SK-N-SH (cell line): ENCODE measurements around the gene TANC1. TPM values are rescaled to one million over a fixed set of nuclear protein-coding genes. Genes with fewer than 3 reads are reported as not detected.

Source experiments
- CTCF ChIA-PET: fragments of 300-600, 350-600 bp; formaldehyde crosslinking; extraction: SDS; loops from one replicate; lab custom pipeline; 2021; lab: Yijun Ruan, JAX
- POLR2A ChIA-PET: fragments of 350-600 bp; sonication (Branson Sonifier 250); formaldehyde crosslinking; extraction: SDS; loops from one replicate; lab custom pipeline; 2020; ENCODE audit warnings: antibody characterized with exemption, inconsistent platforms; lab: Yijun Ruan, JAX
- DNase-seq: peaks from one replicate; pipeline ENCODE4 v3.0.0; 2012
- H2AFZ ChIP-seq: fragments of 200-600 bp; sonication (generic); 2 replicates; pipeline ENCODE4 v1.8.1; 2016; ENCODE audit warnings: antibody characterized with exemption, mild to moderate bottlenecking, low read depth
- H3F3A ChIP-seq: fragments of 200-600 bp; sonication (generic); replicated peaks from 2 replicates; pipeline ENCODE3; 2016; ENCODE audit warnings: antibody characterized with exemption, mild to moderate bottlenecking; ENCODE audit not compliant: insufficient read depth
- H3K27ac ChIP-seq, 2 experiments: fragments of 200-500 bp in 1 of 2; fragments of 200-600 bp in 1 of 2; sonication (Bioruptor generic) in 1 of 2; sonication (generic), shearing (Covaris generic) in 1 of 2; 2 replicates each; pipeline versions ENCODE4 v1.5.1 to v1.6.1; 2014 to 2016; ENCODE audit warnings: low read depth in 2 of 2, inconsistent platforms in 1 of 2, low read length in 1 of 2, mild to moderate bottlenecking in 1 of 2, mixed read lengths in 1 of 2
- H3K27me3 ChIP-seq: fragments of 200-600 bp; sonication (generic), shearing (Covaris generic); 2 replicates; pipeline ENCODE4 v1.6.1; 2016; ENCODE audit warnings: mixed run types; ENCODE audit not compliant: insufficient read depth
- H3K36me3 ChIP-seq, 2 experiments: fragments of 200-500 bp in 1 of 2; fragments of 200-600 bp in 1 of 2; sonication (Bioruptor generic) in 1 of 2; sonication (generic) in 1 of 2; replicated peaks in 1 of 2; 2 replicates each; pipeline versions ENCODE3 to v1.5.1; 2014 to 2016; ENCODE audit warnings: low read length in 1 of 2, mild to moderate bottlenecking in 1 of 2; ENCODE audit not compliant: insufficient read depth in 2 of 2, control insufficient read depth in 1 of 2
- H3K4me1 ChIP-seq, 2 experiments: fragments of 200-500 bp in 1 of 2; fragments of 200-600 bp in 1 of 2; sonication (Bioruptor generic) in 1 of 2; sonication (generic), shearing (Covaris generic) in 1 of 2; 2 replicates each; pipeline versions ENCODE4 v1.5.1 to v1.6.1; 2014 to 2016; ENCODE audit warnings: low read depth in 1 of 2, low read length in 1 of 2, mixed run types in 1 of 2; ENCODE audit not compliant: insufficient read depth in 2 of 2, control insufficient read depth in 1 of 2
- H3K4me2 ChIP-seq: fragments of 200-600 bp; sonication (generic), shearing (Covaris generic); 2 replicates; pipeline ENCODE4 v1.6.1; 2017; ENCODE audit warnings: mixed run types
- H3K4me3 ChIP-seq, 2 experiments: fragments of 200-500 bp in 1 of 2; fragments of 200-600 bp in 1 of 2; sonication (Bioruptor generic) in 1 of 2; sonication (generic), shearing (Covaris generic) in 1 of 2; 2 replicates each; pipeline versions ENCODE4 v1.5.1 to v1.8.1; 2014 to 2016; ENCODE audit warnings: low read depth in 2 of 2, inconsistent platforms in 1 of 2, low read length in 1 of 2, mild to moderate bottlenecking in 1 of 2, mixed read lengths in 1 of 2, moderate library complexity in 1 of 2
- H3K79me2 ChIP-seq: fragments of 200-600 bp; sonication (generic); 2 replicates; pipeline ENCODE4 v1.8.1; 2017; ENCODE audit warnings: mild to moderate bottlenecking; ENCODE audit not compliant: insufficient read depth
- H3K9ac ChIP-seq: fragments of 200-600 bp; sonication (generic); 2 replicates; pipeline ENCODE4 v1.6.1; 2017; ENCODE audit warnings: mixed run types
- H3K9me2 ChIP-seq: fragments of 200-600 bp; sonication (generic); 2 replicates; pipeline ENCODE4 v1.6.1; 2017; ENCODE audit warnings: mixed run types
- H3K9me3 ChIP-seq: fragments of 200-600 bp; sonication (generic); 2 replicates; pipeline ENCODE4 v1.6.1; 2017; ENCODE audit warnings: mixed run types, mild to moderate bottlenecking, moderate library complexity
- H4K20me1 ChIP-seq: fragments of 200-600 bp; sonication (generic); 2 replicates; pipeline ENCODE4 v1.6.1; 2017; ENCODE audit warnings: mild to moderate bottlenecking, mixed run types; ENCODE audit not compliant: insufficient read depth
- CHD2 ChIP-seq: fragments of 150-350 bp; IDR thresholded peaks from 2 replicates; pipeline ENCODE4 v1.6.1; 2018; ENCODE audit warnings: low read length; ENCODE audit not compliant: partially characterized antibody
- ELF1 ChIP-seq: IDR thresholded peaks from 2 replicates; pipeline ENCODE4 v1.4.0; 2012
- EZH2phosphoT487 ChIP-seq: fragments of 200-600 bp; sonication (generic); IDR thresholded peaks from 2 replicates; pipeline ENCODE4 v1.6.1; 2017; ENCODE audit warnings: low read depth, mixed run types, mild to moderate bottlenecking, antibody characterized with exemption, moderate library complexity, borderline replicate concordance
- FOXJ3 ChIP-seq: sonication (generic); formaldehyde crosslinking; IDR thresholded peaks from 2 replicates; pipeline ENCODE4 v1.5.1; 2020; ENCODE audit warnings: mild to moderate bottlenecking, missing genetic modification reagents
- FOXM1 ChIP-seq: IDR thresholded peaks from 2 replicates; pipeline ENCODE4 v1.4.0; 2012; ENCODE audit warnings: low read depth, mild to moderate bottlenecking
- JUND ChIP-seq: IDR thresholded peaks from 2 replicates; pipeline ENCODE4 v1.4.0; 2012
- MEF2A ChIP-seq: IDR thresholded peaks from 2 replicates; pipeline ENCODE4 v1.4.0; 2012; ENCODE audit warnings: low read depth, borderline replicate concordance
- RAD21 ChIP-seq: IDR thresholded peaks from 2 replicates; pipeline ENCODE4 v1.6.1; 2012; ENCODE audit warnings: mild to moderate bottlenecking, low read length
- RFX5 ChIP-seq: IDR thresholded peaks from 2 replicates; pipeline ENCODE4 v1.6.1; 2012; ENCODE audit warnings: mild to moderate bottlenecking, improper control_type of control experiment, low read length
- SIN3A ChIP-seq: IDR thresholded peaks from 2 replicates; pipeline ENCODE4 v1.6.1; 2012; ENCODE audit warnings: low read depth, mild to moderate bottlenecking, low read length, moderate library complexity, borderline replicate concordance
- SMC3 ChIP-seq: IDR thresholded peaks from 2 replicates; pipeline ENCODE4 v1.6.1; 2012; ENCODE audit warnings: low read depth, low read length, improper control_type of control experiment
- TAF1 ChIP-seq: IDR thresholded peaks from 2 replicates; pipeline ENCODE4 v1.6.1; 2012; ENCODE audit warnings: low read depth, mild to moderate bottlenecking, low read length, moderate library complexity, borderline replicate concordance
- YY1 ChIP-seq: IDR thresholded peaks from 2 replicates; pipeline ENCODE4 v1.4.0; 2012; ENCODE audit warnings: low read depth, mild to moderate bottlenecking
- WGBS: methylation state at CpG from one replicate; pipeline ENCODE4 v1.1.6; 2017; ENCODE audit warnings: low lambda C conversion rate; 5-methylcytosine and 5-hydroxymethylcytosine counted together
- polyA plus RNA-seq, 3 experiments: library from polyadenylated mRNA; depleted of rRNA; stranded (reverse); fragments of >200 nt; gene quantifications; 2 replicates each; pipeline ENCODE4 v1.2.3, GENCODE V29; 2012
- TF ChIP-seq, protein P1 (sequence below): fragments of 200-600 bp; sonication (generic); IDR thresholded peaks from 2 replicates; pipeline ENCODE4 v1.6.1; 2017; ENCODE audit warnings: antibody characterized with exemption, mild to moderate bottlenecking, moderate library complexity
- TF ChIP-seq, protein P2 (sequence below): fragments of 150-350 bp; IDR thresholded peaks from 2 replicates; pipeline ENCODE4 v1.6.1; 2017; ENCODE audit warnings: antibody characterized with exemption, low read length, low read depth, borderline replicate concordance
- TF ChIP-seq, protein P3 (sequence below): IDR thresholded peaks from 2 replicates; pipeline ENCODE4 v1.6.1; 2012; ENCODE audit warnings: mild to moderate bottlenecking, low read depth, low read length, moderate library complexity
- TF ChIP-seq, protein P4 (sequence below): IDR thresholded peaks from 2 replicates; pipeline ENCODE4 v1.4.0; 2012; ENCODE audit warnings: low read depth
- TF ChIP-seq, protein P5 (sequence below): IDR thresholded peaks from 2 replicates; pipeline ENCODE4; 2012
- TF ChIP-seq, protein P6 (sequence below): fragments of 150-350 bp; IDR thresholded peaks from 2 replicates; pipeline ENCODE4 v1.6.1; 2016; ENCODE audit warnings: mild to moderate bottlenecking, low read depth, low read length

Gene TANC1
- polyA plus RNA-seq, 1 of the 3 experiments (the other 2 are of a cell fraction) = 19.2 TPM

DNA sequence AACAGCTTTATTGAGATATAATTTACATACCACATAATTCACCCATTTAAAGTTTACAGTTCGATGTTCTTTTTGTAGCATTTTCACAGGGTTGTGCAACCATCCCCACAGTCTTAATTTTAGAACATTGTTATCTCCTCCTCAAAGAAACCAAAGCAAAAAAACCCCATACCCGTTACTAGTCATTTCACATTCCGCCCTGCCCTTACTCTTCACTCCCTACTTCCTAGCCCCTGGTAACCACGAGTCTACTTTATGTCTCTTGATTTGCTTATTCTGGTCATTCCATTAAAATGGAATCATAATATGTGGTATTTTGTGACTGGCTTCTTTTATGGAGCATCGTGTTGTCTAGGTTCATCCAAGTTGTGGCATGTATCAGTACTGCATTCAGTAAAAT lies 137.7 kb downstream of the TANC1 start:
- Histone ChIP-seq H4K20me1 (no peaks in the 10 kb centered on the region), H3K9me3 (no peaks in the 10 kb centered on the region), H3K9me2 (no peaks in the 10 kb centered on the region), H3K27me3 (no peaks in the 10 kb centered on the region), H2AFZ (no peak overlapping the region), H3K36me3 (peaks cover 0 to 7% of the 10 kb centered on the region in 2 experiments), H3K27ac (no peak overlapping the region), H3F3A (peaks cover 8% of the 10 kb centered on the region), H3K4me3 (no peak overlapping the region), H3K79me2 (peaks cover 12% of the 10 kb centered on the region; the same call in 1 of the 2 replicates), H3K4me2 (no peak overlapping the region), H3K4me1 (peaks cover 4 to 34% of the 10 kb centered on the region in 2 experiments; a peak in 3 of 4 replicates), H3K9ac (no peak overlapping the region)
- WGBS = 83% methylated on average over 5 of the region's 5 CpGs
- ChIA-PET CTCF (no interaction called here), POLR2A (no interaction called here)
- TF ChIP-seq, protein P1, sequence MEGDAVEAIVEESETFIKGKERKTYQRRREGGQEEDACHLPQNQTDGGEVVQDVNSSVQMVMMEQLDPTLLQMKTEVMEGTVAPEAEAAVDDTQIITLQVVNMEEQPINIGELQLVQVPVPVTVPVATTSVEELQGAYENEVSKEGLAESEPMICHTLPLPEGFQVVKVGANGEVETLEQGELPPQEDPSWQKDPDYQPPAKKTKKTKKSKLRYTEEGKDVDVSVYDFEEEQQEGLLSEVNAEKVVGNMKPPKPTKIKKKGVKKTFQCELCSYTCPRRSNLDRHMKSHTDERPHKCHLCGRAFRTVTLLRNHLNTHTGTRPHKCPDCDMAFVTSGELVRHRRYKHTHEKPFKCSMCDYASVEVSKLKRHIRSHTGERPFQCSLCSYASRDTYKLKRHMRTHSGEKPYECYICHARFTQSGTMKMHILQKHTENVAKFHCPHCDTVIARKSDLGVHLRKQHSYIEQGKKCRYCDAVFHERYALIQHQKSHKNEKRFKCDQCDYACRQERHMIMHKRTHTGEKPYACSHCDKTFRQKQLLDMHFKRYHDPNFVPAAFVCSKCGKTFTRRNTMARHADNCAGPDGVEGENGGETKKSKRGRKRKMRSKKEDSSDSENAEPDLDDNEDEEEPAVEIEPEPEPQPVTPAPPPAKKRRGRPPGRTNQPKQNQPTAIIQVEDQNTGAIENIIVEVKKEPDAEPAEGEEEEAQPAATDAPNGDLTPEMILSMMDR = no peak; the same call in 1 of the 2 replicates
- no peak for TF ChIP-seq JUND
- no peak for TF ChIP-seq TAF1
- TF ChIP-seq RFX5 = no peak
- TF ChIP-seq FOXJ3 (CRISPR knock-in tag) = no peak
- TF ChIP-seq EZH2phosphoT487 = no peak
- TF ChIP-seq SIN3A = no peak
- TF ChIP-seq, protein P2, sequence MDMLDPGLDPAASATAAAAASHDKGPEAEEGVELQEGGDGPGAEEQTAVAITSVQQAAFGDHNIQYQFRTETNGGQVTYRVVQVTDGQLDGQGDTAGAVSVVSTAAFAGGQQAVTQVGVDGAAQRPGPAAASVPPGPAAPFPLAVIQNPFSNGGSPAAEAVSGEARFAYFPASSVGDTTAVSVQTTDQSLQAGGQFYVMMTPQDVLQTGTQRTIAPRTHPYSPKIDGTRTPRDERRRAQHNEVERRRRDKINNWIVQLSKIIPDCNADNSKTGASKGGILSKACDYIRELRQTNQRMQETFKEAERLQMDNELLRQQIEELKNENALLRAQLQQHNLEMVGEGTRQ = no peak
- TF ChIP-seq, protein P3, sequence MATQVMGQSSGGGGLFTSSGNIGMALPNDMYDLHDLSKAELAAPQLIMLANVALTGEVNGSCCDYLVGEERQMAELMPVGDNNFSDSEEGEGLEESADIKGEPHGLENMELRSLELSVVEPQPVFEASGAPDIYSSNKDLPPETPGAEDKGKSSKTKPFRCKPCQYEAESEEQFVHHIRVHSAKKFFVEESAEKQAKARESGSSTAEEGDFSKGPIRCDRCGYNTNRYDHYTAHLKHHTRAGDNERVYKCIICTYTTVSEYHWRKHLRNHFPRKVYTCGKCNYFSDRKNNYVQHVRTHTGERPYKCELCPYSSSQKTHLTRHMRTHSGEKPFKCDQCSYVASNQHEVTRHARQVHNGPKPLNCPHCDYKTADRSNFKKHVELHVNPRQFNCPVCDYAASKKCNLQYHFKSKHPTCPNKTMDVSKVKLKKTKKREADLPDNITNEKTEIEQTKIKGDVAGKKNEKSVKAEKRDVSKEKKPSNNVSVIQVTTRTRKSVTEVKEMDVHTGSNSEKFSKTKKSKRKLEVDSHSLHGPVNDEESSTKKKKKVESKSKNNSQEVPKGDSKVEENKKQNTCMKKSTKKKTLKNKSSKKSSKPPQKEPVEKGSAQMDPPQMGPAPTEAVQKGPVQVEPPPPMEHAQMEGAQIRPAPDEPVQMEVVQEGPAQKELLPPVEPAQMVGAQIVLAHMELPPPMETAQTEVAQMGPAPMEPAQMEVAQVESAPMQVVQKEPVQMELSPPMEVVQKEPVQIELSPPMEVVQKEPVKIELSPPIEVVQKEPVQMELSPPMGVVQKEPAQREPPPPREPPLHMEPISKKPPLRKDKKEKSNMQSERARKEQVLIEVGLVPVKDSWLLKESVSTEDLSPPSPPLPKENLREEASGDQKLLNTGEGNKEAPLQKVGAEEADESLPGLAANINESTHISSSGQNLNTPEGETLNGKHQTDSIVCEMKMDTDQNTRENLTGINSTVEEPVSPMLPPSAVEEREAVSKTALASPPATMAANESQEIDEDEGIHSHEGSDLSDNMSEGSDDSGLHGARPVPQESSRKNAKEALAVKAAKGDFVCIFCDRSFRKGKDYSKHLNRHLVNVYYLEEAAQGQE = no peak
- TF ChIP-seq, protein P4, sequence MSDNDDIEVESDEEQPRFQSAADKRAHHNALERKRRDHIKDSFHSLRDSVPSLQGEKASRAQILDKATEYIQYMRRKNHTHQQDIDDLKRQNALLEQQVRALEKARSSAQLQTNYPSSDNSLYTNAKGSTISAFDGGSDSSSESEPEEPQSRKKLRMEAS = no peak
- TF ChIP-seq FOXM1 = no peak
- TF ChIP-seq RAD21 = no peak
- TF ChIP-seq, protein P5, sequence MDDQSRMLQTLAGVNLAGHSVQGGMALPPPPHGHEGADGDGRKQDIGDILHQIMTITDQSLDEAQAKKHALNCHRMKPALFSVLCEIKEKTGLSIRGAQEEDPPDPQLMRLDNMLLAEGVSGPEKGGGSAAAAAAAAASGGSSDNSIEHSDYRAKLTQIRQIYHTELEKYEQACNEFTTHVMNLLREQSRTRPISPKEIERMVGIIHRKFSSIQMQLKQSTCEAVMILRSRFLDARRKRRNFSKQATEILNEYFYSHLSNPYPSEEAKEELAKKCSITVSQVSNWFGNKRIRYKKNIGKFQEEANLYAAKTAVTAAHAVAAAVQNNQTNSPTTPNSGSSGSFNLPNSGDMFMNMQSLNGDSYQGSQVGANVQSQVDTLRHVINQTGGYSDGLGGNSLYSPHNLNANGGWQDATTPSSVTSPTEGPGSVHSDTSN = no peak
- TF ChIP-seq, protein P6, sequence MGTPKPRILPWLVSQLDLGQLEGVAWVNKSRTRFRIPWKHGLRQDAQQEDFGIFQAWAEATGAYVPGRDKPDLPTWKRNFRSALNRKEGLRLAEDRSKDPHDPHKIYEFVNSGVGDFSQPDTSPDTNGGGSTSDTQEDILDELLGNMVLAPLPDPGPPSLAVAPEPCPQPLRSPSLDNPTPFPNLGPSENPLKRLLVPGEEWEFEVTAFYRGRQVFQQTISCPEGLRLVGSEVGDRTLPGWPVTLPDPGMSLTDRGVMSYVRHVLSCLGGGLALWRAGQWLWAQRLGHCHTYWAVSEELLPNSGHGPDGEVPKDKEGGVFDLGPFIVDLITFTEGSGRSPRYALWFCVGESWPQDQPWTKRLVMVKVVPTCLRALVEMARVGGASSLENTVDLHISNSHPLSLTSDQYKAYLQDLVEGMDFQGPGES = no peak
- no peak for TF ChIP-seq ELF1
- no peak for TF ChIP-seq MEF2A
- TF ChIP-seq YY1 = no peak
- no peak for TF ChIP-seq SMC3
- TF ChIP-seq CHD2 = no peak
- no peak for DNase-seq
